ENCODE measurements around the gene SPATA3. TPM values are rescaled to one million over a fixed set of nuclear protein-coding genes. Genes with fewer than 3 reads are reported as not detected.

The SPATA3 gene
- total and polyA plus RNA-seq, 2 of the 13 experiments (the other 11 are each of a cell fraction or from before 2014, with no cell fraction given): not detected

DNA sequence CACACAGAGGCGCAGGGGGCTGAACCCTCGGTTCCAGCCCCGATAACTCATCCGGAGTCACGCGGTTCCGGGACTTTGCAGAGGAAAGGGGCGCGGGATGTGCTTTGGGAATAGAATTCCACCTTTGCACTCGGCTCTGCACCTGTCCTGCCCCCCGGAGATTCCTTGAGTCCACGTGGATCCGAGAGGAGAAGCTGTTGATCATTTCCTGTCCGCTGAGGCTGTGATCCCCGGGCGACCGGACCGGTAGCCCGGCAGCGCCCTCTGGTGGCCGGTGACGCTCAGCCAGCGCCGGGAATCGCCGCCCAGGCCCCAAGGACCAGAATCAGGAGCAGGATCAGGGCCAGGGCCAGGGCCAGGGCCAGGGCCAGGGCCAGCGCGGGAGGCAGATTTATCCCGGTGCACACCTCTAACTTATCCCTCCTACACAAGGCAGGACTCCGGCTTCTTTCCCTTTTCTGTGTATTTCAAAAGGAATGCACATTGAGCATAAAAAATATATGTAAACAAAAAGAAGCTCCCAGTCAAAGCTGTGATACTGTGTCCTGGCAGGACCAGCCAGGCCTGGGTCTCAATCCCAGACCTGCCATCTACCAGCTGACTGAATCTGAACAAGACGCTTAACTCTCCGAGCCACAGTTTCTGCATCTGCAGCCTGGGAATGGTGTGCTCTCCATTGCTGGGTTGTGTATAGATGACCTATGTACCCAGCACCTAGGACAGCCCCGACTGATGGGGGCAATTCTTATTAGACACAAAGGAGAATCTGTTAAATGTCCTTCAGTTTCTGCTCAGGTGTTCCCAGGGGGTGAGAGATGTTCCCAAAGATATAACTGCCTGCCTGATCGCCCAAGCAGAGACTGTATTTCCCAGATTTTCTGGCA lies 8.5 kb upstream of the SPATA3 start (continued):
- peak; percentile 24; the same call in 1 of the 2 replicates for TF ChIP-seq HINFP (CRISPR knock-in tag; IDR thresholded peaks at IDR 0.05; ENCODE audit: low read depth)
- no peak for TF ChIP-seq ARNTL (CRISPR knock-in tag; IDR thresholded peaks at IDR 0.05)
- TF ChIP-seq EED (CRISPR knock-in tag; IDR thresholded peaks at IDR 0.05): 0 out of 2 replicates have a peak, but pooled peaks have one; percentile 70
- TF ChIP-seq RFXAP (CRISPR knock-in tag; IDR thresholded peaks at IDR 0.05; ENCODE audit: borderline replicate concordance): no peak
- peak; percentile 88 for TF ChIP-seq MAX (IDR thresholded peaks at IDR 0.05)
- TF ChIP-seq, protein P1, sequence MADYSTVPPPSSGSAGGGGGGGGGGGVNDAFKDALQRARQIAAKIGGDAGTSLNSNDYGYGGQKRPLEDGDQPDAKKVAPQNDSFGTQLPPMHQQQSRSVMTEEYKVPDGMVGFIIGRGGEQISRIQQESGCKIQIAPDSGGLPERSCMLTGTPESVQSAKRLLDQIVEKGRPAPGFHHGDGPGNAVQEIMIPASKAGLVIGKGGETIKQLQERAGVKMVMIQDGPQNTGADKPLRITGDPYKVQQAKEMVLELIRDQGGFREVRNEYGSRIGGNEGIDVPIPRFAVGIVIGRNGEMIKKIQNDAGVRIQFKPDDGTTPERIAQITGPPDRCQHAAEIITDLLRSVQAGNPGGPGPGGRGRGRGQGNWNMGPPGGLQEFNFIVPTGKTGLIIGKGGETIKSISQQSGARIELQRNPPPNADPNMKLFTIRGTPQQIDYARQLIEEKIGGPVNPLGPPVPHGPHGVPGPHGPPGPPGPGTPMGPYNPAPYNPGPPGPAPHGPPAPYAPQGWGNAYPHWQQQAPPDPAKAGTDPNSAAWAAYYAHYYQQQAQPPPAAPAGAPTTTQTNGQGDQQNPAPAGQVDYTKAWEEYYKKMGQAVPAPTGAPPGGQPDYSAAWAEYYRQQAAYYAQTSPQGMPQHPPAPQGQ (CRISPR knock-in tag; IDR thresholded peaks at IDR 0.05; ENCODE audit: borderline replicate concordance): no peak
- no peak for TF ChIP-seq BRD4 (CRISPR knock-in tag; IDR thresholded peaks at IDR 0.05)
- TF ChIP-seq TSC22D2 (CRISPR knock-in tag; IDR thresholded peaks at IDR 0.05; ENCODE audit: borderline replicate concordance): peak; percentile 32; the same call in 1 of the 2 replicates
- TF ChIP-seq, protein P2, sequence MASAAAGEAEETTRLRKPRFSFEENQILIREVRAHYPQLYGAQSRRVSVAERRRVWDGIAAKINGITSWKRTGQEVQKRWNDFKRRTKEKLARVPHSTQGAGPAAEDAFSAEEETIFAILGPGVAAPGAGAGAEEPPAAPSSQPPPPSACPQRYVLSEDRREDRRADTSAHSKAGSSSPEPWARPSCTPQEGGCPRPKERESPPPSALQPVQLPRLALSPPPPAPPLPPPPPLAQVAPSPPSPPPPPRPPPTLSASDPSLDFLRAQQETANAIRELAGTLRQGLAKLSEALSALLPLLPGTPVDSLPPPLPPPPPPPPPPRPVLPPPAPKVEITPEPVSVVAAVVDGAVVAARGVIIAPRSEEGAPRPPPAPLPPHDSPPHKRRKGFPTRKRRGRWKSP (CRISPR knock-in tag; IDR thresholded peaks at IDR 0.05): no peak
- TF ChIP-seq DR1 (CRISPR knock-in tag; IDR thresholded peaks at IDR 0.05): no peak
- TF ChIP-seq ZNF800 (CRISPR knock-in tag; IDR thresholded peaks at IDR 0.05): no peak
- TF ChIP-seq MYNN (CRISPR knock-in tag; IDR thresholded peaks at IDR 0.05; ENCODE audit: low read depth): peak; percentile 90; the same call in 1 of the 2 replicates
- TF ChIP-seq ZNF12 (CRISPR knock-in tag; IDR thresholded peaks at IDR 0.05): no peak
- TF ChIP-seq PCBP1 (IDR thresholded peaks at IDR 0.05; ENCODE audit: borderline replicate concordance, low read depth, low read length): no peak
- TF ChIP-seq PCBP2 (optimal IDR thresholded peaks at IDR 0.05; ENCODE audit: low read depth, low read length, poor library complexity, severe bottlenecking): no peak
- TF ChIP-seq, protein P3, sequence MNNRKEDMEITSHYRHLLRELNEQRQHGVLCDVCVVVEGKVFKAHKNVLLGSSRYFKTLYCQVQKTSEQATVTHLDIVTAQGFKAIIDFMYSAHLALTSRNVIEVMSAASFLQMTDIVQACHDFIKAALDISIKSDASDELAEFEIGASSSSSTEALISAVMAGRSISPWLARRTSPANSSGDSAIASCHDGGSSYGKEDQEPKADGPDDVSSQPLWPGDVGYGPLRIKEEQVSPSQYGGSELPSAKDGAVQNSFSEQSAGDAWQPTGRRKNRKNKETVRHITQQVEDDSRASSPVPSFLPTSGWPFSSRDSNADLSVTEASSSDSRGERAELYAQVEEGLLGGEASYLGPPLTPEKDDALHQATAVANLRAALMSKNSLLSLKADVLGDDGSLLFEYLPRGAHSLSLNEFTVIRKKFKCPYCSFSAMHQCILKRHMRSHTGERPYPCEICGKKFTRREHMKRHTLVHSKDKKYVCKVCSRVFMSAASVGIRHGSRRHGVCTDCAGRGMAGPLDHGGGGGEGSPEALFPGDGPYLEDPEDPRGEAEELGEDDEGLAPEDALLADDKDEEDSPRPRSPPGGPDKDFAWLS (CRISPR knock-in tag; IDR thresholded peaks at IDR 0.05; ENCODE audit: borderline replicate concordance): 0 out of 2 replicates have a peak, but pooled peaks have one; percentile 52
- no peak for TF ChIP-seq SATB2 (CRISPR knock-in tag; IDR thresholded peaks at IDR 0.05)
